Limb (tissue), 2 donors: ENCODE results near the gene VILL.

Source experiments
- DNase-seq, 2 donors: peaks; one replicate each; pipeline ENCODE4 v3.0.0-alpha.2; 2016; ENCODE audit errors: extremely low spot score in 2 of 2

Gene VILL

DNA sequence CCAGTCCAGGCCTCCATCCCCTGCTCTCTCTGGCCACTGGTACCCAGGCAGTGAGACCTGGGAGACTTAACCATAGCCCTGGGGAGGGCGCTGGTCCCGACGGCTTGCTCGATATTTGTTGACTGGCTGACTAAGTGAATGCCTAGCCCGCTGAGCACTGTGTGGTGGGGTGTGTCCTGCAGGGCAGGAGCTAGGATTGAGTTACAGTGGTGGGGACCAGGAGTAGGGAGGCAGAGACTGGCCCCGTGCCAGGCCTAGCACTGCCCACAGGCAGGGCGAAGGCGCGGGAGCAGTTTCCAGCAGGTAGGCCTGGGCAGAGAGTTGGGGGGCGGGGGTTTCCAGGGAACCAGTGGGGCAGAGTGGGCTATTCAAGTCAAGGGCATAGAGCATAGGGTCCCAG, at the start of gene VILL:
Gene VILL (plus strand): TSS at position 260 of the 400 bp plus-strand sequence. CDS start 2,887 bp downstream, outside the sequence.
- peak in 1 of 2 donors; percentile 55 for DNase-seq

DNA sequence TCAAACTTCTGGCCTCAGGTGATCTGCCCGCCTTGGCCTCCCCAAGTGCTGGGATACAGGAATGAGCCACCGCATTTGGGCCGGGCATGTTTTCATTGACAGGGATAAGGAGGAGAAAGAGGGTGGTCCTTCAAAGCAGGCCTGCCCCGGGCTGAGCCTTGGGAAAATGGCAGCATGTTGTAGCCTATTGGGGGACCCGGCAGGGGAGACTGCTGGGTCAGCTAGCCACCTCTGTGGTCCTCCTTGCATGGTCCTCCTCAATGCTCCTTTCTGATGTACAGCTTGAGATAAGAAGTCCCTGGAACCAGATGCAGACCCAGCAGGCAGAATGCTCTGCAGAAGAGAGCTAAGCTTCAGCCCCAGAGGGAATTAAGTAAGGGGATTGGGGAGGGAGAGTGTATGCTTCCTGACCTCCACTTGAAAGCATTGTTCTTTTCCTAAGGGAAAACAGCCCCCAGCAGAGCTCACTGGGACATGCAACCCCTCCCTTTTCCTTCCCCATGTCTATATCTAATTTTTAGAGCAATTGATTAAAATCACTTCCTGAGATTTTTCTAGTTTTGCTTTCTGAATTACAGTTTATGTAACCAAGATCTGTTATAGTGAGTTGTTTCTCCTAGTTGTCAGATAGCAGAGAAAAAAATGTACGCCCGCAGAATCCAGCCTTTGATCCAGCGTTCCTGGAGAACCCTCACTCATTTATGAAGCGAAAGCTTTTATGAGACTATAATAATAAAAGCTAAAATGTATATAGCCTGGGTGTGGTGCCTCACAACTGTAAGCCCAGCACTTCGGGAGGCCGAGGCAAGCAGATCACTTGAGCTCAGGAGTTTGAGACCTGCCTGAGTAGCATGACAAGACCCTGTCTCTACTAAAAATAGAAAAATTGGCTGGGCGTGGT, 48.7 kb upstream of the VILL start:
- no peak for DNase-seq

DNA sequence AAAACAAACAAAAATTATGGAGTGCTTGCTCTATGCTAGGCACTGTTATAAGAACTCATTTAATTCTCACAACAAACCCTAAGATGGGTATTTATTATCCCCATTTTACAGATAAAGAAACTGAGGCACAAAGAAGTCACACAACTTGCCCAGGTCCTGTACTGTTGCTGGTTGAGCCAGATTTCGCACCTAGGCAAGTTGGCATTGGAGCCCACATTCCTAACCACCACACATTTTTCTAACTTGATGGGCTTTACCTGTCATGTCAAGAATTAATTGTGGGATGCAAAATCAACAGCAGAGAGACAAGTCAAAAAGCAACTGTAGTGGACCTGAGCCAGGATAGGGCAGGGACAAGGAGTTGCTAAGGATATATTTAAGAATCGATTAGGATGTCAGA, 47.9 kb upstream of the VILL start:
- no peak for DNase-seq

DNA sequence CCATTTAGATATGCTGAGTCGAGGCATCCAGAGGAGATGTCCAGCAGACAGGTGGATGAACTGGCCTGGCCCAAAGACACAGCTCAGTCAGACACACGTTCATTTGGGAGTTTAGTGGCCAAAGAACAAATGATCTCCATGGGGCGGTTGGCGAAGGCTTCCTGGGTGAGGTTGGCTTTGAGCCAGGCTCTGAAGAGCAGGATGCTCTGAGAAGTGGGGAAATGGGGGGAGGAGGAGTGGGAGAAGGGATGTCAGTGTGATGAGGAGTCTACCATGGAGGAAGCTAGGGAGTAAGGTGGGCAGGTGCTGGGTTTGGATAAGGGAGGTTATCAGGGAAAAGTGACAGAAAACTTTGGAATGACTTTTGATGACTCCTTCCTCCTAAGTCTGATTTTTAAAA, 47.5 kb upstream of the VILL start:
- DNase-seq: no peak

DNA sequence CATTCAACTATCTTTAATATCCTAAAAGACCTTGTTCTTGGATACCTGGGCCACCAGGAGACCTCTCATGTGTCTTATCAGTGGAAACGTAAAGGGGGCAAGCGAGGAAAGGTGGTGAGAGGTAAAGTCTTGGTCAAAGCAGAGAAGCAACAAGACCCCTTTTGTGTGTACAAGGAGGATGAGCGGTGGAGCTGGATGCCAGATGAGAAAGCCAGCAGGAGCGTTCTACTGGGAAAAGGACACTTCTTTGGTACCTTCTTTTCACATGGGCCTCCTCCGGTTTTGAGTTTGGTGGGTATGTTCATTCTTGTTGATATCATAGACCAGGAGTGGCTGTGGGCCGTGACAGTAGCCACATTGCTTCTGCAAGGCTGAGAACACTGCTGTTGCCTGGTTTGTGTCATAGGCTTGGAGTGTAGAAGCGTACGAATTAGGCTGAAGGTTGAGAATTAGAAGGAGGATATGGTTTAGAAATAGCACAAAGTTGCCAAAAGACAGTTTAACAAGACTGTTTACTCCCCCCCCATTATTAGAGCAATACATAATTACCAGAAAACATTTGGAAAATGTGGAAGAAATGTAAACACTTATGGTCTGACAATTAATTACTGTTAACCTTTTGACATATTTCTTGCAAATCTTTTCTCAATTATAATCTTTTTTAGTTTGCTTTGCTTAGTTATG, 46.8 kb upstream of the VILL start:
- DNase-seq: no peak

DNA sequence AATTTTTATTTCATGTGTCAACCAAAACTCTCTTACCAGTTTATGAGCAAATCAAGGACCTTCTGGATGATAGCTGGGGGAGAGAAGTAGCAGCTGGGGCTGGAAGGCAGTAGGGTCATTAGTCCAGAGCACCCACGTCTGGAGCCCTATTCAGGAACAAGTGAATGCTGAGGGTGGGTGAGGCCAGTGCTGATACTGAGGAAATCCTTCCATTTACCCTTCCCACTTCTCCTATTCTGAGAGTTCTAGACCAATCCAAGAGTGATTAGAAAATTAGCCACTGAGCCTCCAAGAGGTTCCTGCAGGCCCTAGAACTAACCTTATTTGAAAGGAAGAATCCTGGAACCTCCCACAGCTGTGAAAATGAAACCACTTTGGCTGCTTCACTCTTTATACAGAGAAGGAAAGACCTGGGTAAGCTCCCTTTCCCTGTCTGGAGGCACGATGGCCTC, 46.2 kb upstream of the VILL start:
- DNase-seq: no peak

DNA sequence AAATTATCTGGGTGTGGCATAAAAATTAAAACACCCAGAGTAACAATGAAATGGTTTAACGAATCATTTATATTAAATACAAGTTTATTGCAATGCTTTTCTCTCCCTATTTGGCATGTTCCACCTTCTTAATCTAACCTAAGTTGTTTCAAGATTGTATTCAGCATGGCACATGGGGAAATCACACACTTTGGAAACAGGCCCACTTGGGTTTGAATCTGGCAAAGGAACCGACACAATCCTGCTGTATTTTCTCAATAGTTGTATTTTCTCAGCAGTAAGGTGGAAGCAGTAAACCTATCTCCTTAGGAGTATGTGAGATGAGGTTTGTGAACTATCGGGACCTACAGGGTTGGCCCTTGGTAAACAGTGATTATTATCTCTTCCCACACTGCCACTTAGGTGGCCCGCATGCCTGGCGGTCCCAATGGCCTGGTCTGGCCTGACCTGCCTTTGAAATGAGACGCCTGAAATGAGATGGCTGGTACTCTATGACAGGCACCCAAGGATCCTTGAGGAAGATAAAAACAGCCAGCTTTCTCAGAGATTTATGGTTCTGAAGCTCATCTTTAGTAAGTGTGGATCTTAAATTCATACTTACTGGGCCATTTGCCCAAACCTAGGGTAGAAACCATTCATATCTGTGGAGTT, 45.3 kb upstream of the VILL start:
- DNase-seq: no peak

DNA sequence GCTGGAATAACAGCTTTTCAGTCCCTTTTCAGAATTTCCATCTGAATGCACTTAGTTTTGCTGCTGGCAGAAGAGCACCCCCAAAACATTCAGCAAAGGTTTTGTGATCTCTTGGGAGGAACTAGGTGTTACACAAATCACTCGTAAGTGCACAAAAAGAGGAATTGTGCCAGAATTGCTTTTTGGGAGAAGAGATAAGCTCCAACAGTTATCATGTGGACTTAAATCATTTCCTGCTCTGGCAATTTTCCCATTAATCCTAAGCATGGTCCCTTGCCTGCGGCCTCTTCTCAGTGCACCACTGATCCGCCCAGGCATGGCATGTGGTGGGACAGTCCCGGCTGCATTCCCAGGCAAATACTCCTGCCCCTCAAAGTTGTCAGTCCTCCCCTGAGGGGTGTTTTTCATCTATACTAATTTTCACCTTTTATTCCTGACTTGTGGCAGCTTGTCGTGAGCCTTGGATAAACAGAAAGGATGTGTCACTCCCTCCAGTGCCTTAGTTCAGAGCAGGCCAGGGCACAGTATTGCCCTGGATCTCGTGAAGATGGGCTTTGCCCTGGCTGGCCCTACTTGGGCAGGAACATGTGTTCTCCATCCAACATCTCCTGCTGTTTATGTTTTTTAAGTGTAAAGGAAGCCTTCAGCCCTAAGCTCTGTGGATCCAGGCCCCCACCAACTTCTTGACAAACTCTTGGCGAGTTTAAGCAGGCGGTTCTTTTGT, 44.6 kb upstream of the VILL start:
- peak in 1 of 2 donors; percentile 55 for DNase-seq

DNA sequence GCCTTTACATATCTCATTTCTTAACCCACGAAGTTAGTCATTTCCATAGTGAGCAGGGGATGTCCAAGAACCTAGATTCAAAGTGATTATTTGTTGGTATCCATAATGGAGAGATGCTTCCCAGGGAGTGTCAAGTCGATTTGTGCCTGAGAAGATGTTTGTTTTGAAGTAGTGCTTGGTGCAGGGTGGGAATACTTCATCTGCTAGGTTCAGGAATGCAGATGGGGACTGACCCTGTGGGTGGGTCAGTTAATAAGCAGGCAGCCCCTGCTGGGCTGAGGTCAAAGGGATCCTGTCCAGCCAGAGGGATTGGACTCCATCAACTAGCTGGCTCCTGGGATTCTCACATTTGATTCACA, 44.1 kb upstream of the VILL start:
- DNase-seq: no peak

DNA sequence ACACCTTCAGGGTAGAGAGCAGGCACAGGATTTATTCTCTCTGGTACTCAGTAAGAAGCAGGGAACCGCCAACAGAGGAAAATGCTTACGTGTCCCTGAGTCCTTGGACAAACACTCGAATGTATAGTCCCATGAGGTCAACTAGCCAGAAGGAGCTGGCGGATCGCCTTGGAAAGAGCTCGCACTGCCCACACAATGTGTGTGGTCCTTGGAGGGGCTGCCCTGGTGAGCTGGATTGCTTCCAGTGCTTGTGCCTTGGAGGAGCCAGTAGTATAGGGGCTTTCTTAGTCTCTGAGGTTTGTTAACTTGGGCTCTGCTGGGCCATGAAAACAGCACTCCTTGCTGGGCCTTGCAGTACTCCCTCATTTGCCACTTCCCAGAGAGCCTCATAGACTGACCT, 40.7 kb upstream of the VILL start:
- peak; percentile 60 to 70 for DNase-seq

DNA sequence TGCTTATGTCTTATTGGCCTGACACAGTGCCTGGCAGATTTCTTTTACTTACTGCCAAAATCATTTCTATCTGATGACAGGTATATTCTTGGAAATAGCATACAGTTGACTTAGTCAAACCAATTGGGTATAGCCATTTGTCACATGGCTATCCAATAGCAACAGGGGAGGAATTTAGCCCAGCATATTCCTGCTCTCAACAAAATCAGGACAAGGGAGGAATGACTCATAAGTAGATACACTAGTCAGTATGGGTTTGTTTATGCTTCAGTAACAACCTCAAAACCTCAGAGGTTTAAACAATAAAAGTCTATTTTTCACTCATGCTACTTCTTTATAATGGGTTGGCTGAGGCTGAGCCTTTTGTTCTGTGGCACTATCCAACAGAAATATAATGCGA, 38.0 kb upstream of the VILL start:
- DNase-seq: no peak

DNA sequence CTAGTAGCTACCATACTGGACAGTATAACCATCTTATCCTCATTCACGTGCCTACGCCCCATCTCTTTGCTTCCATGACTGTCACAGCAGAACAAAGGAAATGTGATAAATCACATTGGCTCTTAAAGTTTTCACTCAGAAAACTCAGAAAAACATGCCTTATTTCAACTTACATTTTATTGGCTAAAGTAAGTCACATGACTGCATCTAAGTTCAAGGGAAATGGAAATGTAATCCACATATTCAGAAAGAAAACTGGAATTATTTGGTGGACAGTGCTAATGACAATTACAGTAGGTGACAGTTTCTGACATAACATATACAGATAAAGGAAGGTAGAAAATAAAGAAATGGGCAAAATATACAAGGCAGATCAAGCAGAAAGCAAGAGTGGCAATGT, 37.4 kb upstream of the VILL start:
- no peak for DNase-seq

DNA sequence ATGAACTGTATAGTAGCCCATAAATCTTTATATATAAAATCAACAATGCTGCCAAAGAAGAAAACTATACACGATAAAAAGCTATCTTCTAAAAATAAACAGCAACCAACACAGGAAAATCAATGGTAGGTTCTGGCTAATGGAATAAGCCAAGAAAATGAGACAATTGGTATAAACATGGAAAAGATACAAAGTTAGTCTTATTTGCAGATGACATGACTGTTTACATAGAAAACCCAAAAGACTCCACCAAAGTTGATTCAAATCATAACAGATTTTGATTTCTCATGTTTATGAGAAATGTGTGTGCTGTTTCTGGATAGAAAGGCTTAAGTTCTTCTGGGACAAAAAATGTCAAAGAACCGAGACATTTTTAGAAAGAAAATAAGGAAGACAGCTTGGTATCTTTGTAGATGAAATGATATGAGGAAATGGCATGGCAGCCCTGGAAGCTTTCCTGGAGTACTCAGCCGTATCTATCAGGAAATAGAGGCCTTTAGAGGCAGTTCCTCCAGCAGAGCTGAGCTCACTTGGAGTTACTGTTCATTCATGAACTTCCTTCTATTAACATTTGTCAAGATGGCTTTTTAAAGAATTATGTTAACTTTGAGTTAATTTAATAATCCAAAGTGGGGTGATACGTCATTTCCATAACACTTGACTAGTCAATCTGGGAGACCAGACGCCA, 36.7 kb upstream of the VILL start:
- no peak for DNase-seq

DNA sequence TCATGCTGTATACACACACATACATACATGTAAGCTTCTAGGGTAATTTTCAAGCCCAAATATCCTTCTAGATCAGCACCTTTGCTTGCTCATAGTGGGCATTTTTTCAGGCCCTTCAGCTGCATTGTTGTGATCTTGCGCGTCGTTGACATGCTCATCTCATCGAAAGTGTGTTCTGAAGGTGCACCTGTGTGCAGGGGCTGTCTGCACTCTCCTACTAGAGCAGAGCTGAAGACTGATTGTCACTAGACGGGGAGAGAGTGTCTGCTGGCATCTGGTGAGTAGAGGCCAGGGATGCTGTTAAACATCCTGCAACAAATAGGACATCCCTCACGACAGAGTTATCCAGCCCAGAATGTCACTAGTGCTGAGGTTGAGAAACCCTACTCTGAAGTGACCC, 35.7 kb upstream of the VILL start:
- DNase-seq: no peak

DNA sequence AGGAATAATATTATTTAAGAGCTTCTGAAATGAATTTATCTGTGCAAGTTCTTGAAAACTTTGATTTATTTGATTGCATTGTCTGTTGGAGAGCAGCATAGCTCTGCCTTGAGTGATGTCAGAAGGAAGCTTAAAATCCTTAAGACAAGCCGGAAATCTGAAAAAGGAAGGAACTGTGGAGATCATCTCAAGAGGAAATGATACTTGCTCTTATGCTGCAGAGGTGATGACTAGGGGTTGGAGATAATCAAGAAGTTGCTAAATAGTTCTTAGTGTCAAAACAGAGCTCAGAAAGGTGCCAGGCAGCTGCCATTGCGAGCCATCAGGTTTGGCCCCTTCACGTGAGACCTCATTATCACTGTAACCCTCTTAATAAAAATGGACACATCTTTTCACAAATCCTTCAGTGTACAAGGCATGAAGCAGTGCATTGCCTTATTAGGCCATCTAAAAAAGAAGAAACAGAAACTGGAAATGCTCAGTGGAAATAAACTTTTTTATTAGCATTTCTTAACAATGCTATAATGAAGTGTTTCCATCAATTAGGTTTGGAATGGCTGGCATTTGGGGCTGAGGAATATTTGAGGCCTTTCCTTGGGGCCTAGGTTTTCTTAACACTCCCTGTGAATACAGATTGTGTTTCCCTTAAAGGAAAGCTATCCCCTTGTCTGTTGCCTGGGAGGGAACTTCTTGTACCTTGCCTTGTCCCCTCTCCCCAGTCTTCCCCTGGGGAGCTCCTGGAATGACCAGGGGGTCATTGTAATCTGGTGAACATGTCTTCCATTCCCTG, 34.5 kb upstream of the VILL start:
- DNase-seq: no peak

DNA sequence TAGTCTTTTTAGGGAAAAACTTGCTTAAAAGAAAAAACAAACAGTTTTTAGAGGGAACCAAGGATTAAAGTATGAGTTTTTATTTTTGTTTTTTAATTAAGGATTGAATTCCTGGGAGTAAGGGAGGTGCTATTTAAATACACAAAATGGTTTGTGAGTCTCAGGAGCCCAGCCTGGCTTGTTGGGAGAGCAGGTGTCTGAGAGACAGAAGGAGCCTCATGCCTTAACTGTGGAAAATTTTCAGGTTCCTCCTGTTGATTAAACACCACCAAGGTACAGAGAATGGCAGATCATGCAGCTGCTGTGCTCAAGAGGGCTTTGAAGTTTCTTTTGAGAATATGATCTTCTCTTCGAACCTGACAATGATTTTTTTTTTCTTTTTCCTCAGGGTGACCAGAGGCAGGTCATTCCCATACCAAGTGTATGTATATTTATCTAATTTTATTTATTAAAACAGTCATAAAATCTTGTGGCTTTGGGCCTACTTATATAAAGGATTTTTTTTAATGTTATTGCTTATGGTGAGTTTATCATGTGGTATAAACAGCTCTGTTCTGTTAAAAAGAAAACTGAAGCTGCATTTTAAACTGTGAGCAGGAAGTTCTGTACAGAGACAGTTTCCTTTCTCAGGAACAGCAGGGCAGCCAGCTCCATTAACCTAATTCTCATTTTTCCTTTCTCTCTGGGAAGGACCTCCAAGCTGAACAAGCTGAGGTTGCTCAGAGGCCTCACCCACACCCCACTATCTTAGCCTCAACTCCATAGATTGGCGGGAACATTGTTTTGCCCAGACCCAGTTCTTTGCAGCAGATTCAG, 33.7 kb upstream of the VILL start:
- DNase-seq: no peak

DNA sequence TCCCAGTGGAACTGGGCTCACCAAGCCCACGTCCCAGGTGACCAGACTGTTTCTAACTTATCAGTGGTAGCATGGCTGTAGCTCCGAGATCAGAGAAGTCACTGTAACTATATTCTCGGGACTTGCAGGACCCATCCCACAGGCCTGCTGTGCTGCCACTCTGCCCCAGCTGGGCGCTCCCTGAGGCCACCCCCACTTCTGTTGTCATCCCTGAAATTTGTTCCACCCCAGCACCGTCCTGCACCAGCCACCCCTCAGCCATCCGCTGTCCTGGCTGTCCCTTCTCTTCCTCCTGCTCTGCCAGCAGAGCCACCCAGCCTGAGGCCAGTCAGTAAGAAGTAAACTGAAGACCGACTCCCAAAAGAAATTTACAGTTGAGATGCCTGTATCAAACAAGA, 33.0 kb upstream of the VILL start:
- DNase-seq: no peak

DNA sequence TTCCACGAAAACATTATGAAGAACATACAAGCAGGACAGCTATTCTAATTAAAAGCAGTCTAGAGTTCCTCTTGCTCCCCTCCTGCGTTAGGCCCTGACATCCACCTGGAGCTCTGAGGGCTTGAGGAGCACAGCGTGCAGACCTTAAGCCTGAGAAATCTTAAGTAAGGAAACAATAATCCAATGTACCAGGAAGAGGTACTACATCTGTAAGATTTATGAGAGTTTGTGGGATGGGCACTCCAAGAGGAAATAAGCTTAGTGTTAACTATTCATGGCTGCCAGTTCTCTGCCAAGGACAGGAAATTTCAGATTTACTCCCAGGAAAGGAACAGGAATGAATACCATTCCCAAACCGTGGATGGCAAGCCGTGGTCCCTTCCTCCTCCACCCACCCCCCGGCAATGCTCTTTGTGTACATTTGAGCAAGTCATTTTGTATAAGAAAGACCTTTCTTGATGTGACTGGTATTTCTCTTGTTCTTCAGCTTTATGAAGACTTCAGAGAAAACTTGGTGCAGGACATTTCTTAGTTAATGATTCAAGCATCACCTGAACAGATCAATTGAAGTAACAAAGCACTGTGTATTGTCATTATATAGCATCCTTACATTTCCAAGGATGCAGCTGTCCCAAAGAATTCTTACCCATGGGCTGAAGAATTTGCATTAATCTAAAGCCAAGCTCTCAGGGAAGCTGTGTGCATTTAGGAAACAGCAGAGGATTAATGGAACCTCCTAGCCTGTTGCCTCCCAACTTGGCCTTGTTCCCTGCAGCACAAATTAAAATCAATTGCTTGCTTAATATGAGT, 28.8 kb upstream of the VILL start:
- DNase-seq: no peak

DNA sequence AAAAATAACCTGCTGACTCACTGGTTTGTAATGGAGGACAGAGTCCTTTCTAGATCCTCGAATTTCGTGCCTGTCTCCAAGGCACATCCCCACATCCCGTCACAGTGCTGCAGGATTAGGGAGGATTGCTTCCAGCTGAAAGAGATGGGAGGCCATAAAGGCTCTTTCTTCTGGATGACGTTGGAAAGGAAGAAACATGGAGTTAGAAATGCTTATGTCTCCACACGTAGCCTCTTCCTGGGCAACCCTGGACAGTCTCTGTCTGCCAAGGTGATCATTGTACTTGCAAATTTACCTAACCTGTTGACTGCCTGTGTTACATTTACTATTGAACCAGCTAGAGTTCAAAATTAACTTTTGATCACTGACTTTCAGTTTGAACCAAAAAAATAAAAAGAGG, 27.6 kb upstream of the VILL start:
- DNase-seq: no peak
